WTC11 (cell line): Measurements from ENCODE around the gene CTNNA3.

Source experiments
- ATF1 ChIP-seq: sonication (generic); formaldehyde crosslinking; IDR thresholded peaks from 2 replicates; pipeline ENCODE4 v1.8.1; 2023; ENCODE audit warnings: mild to moderate bottlenecking, moderate library complexity, missing genetic modification reagents
- CREB1 ChIP-seq: sonication (generic); formaldehyde crosslinking; IDR thresholded peaks from 2 replicates; pipeline ENCODE4 v1.8.0; 2023; ENCODE audit warnings: mild to moderate bottlenecking, missing genetic modification reagents
- GABPB1 ChIP-seq: sonication (generic); formaldehyde crosslinking; IDR thresholded peaks from 2 replicates; pipeline ENCODE4 v1.8.1; 2023; ENCODE audit warnings: mild to moderate bottlenecking, missing genetic modification reagents
- JUN ChIP-seq: sonication (generic); formaldehyde crosslinking; IDR thresholded peaks from 2 replicates; pipeline ENCODE4 v1.8.0; 2023; ENCODE audit warnings: mild to moderate bottlenecking, missing genetic modification reagents
- NR3C1 ChIP-seq: sonication (generic); formaldehyde crosslinking; conservative IDR thresholded peaks from 2 replicates; pipeline ENCODE4 v1.8.1; 2023; ENCODE audit warnings: low read depth, mild to moderate bottlenecking, missing genetic modification reagents
- RELA ChIP-seq: sonication (generic); formaldehyde crosslinking; IDR thresholded peaks from 2 replicates; pipeline ENCODE4 v1.8.1; 2022; ENCODE audit warnings: missing genetic modification reagents, mild to moderate bottlenecking, borderline replicate concordance
- TF ChIP-seq, protein P1 (sequence below): fragments of 200-600 bp; IDR thresholded peaks from 2 replicates; pipeline ENCODE4 v1.8.0; 2022; ENCODE audit warnings: antibody characterized with exemption
- TF ChIP-seq, protein P2 (sequence below): fragments of 250-450 bp; sonication (Bioruptor Pico); IDR thresholded peaks from 2 replicates; pipeline ENCODE4 v1.8.0; 2021; ENCODE audit warnings: mild to moderate bottlenecking
- TF ChIP-seq, protein P3 (sequence below): sonication (generic); formaldehyde crosslinking; IDR thresholded peaks from 2 replicates; pipeline ENCODE4 v1.8.0; 2022; ENCODE audit warnings: mild to moderate bottlenecking, missing genetic modification reagents
- TF ChIP-seq, protein P4 (sequence below): sonication (generic); formaldehyde crosslinking; IDR thresholded peaks from 2 replicates; pipeline ENCODE4 v1.8.1; 2023; ENCODE audit warnings: mild to moderate bottlenecking, missing genetic modification reagents, moderate library complexity
- TF ChIP-seq, protein P5 (sequence below): sonication (generic); formaldehyde crosslinking; IDR thresholded peaks from 2 replicates; pipeline ENCODE4 v1.8.1; 2023; ENCODE audit warnings: mild to moderate bottlenecking, missing genetic modification reagents
- TF ChIP-seq, protein P6 (sequence below): sonication (generic); formaldehyde crosslinking; IDR thresholded peaks from 2 replicates; pipeline ENCODE4 v1.8.1; 2023; ENCODE audit warnings: mild to moderate bottlenecking, missing genetic modification reagents

DNA sequence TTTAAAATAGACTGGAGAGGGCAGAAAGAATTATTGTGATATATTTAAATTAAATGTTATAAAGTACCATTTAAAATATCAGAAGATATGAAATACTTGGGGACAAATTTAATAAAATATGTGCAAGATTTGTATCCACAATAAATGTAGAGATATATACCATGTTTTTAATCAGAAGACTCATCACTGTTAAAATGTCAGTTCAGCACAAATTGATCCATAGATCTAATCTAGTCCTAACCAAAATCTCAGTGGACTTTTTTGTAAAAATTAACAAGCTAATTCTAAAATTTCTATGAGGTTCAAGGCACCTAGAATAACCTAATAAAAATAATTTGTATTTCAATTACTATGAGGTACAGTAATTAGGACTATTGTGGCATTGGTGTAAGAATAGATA is 96.4 kb downstream of the CTNNA3 start:
- TF ChIP-seq, protein P1, sequence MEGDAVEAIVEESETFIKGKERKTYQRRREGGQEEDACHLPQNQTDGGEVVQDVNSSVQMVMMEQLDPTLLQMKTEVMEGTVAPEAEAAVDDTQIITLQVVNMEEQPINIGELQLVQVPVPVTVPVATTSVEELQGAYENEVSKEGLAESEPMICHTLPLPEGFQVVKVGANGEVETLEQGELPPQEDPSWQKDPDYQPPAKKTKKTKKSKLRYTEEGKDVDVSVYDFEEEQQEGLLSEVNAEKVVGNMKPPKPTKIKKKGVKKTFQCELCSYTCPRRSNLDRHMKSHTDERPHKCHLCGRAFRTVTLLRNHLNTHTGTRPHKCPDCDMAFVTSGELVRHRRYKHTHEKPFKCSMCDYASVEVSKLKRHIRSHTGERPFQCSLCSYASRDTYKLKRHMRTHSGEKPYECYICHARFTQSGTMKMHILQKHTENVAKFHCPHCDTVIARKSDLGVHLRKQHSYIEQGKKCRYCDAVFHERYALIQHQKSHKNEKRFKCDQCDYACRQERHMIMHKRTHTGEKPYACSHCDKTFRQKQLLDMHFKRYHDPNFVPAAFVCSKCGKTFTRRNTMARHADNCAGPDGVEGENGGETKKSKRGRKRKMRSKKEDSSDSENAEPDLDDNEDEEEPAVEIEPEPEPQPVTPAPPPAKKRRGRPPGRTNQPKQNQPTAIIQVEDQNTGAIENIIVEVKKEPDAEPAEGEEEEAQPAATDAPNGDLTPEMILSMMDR = no peak
- TF ChIP-seq CREB1 (no peak), JUN (CRISPR knock-in tag) (no peak), GABPB1 (no peak), ATF1 (CRISPR knock-in tag) (no peak), NR3C1 (CRISPR knock-in tag) (no peak), RELA (CRISPR knock-in tag) (no peak)
- TF ChIP-seq, protein P2, sequence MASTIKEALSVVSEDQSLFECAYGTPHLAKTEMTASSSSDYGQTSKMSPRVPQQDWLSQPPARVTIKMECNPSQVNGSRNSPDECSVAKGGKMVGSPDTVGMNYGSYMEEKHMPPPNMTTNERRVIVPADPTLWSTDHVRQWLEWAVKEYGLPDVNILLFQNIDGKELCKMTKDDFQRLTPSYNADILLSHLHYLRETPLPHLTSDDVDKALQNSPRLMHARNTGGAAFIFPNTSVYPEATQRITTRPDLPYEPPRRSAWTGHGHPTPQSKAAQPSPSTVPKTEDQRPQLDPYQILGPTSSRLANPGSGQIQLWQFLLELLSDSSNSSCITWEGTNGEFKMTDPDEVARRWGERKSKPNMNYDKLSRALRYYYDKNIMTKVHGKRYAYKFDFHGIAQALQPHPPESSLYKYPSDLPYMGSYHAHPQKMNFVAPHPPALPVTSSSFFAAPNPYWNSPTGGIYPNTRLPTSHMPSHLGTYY (CRISPR knock-in tag) = no peak
- TF ChIP-seq, protein P3, sequence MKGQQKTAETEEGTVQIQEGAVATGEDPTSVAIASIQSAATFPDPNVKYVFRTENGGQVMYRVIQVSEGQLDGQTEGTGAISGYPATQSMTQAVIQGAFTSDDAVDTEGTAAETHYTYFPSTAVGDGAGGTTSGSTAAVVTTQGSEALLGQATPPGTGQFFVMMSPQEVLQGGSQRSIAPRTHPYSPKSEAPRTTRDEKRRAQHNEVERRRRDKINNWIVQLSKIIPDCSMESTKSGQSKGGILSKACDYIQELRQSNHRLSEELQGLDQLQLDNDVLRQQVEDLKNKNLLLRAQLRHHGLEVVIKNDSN (CRISPR knock-in tag) = no peak
- TF ChIP-seq, protein P4, sequence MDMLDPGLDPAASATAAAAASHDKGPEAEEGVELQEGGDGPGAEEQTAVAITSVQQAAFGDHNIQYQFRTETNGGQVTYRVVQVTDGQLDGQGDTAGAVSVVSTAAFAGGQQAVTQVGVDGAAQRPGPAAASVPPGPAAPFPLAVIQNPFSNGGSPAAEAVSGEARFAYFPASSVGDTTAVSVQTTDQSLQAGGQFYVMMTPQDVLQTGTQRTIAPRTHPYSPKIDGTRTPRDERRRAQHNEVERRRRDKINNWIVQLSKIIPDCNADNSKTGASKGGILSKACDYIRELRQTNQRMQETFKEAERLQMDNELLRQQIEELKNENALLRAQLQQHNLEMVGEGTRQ (CRISPR knock-in tag) = no peak
- TF ChIP-seq, protein P5, sequence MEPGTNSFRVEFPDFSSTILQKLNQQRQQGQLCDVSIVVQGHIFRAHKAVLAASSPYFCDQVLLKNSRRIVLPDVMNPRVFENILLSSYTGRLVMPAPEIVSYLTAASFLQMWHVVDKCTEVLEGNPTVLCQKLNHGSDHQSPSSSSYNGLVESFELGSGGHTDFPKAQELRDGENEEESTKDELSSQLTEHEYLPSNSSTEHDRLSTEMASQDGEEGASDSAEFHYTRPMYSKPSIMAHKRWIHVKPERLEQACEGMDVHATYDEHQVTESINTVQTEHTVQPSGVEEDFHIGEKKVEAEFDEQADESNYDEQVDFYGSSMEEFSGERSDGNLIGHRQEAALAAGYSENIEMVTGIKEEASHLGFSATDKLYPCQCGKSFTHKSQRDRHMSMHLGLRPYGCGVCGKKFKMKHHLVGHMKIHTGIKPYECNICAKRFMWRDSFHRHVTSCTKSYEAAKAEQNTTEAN (CRISPR knock-in tag) = no peak
- TF ChIP-seq, protein P6, sequence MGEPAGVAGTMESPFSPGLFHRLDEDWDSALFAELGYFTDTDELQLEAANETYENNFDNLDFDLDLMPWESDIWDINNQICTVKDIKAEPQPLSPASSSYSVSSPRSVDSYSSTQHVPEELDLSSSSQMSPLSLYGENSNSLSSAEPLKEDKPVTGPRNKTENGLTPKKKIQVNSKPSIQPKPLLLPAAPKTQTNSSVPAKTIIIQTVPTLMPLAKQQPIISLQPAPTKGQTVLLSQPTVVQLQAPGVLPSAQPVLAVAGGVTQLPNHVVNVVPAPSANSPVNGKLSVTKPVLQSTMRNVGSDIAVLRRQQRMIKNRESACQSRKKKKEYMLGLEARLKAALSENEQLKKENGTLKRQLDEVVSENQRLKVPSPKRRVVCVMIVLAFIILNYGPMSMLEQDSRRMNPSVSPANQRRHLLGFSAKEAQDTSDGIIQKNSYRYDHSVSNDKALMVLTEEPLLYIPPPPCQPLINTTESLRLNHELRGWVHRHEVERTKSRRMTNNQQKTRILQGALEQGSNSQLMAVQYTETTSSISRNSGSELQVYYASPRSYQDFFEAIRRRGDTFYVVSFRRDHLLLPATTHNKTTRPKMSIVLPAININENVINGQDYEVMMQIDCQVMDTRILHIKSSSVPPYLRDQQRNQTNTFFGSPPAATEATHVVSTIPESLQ (CRISPR knock-in tag) = no peak
